OCI-LY1 (cell line): ENCODE measurements around the gene EZH2.

ENCODE experiments used
- H2AFZ ChIP-seq: fragments of 200-600 bp; sonication (generic), shearing (Covaris generic); 2 replicates; pipeline ENCODE4 v1.6.0; 2014; ENCODE audit warnings: antibody characterized with exemption, mild to moderate bottlenecking, low read length
- H3F3A ChIP-seq: fragments of 200-600 bp; sonication (generic), shearing (Covaris generic); 2 replicates; pipeline ENCODE4 v1.6.0; 2014; ENCODE audit warnings: mild to moderate bottlenecking, antibody characterized with exemption, low read length, moderate library complexity; ENCODE audit not compliant: insufficient read depth
- H3K27ac ChIP-seq: fragments of 200-600 bp; sonication (generic); 2 replicates; pipeline ENCODE4 v1.5.1; 2014; ENCODE audit warnings: low read length, mixed run types, mild to moderate bottlenecking, low read depth; ENCODE audit not compliant: poor library complexity, severe bottlenecking
- H3K27me3 ChIP-seq: fragments of 200-600 bp; sonication (generic); 2 replicates; pipeline ENCODE4 v1.6.0; 2014; ENCODE audit warnings: antibody characterized with exemption, mild to moderate bottlenecking, low read length, moderate library complexity; ENCODE audit not compliant: insufficient read depth
- H3K36me3 ChIP-seq: fragments of 200-600 bp; sonication (generic); 2 replicates; pipeline ENCODE4 v1.6.1; 2014; ENCODE audit warnings: mild to moderate bottlenecking, antibody characterized with exemption, low read length, moderate library complexity, mixed read lengths; ENCODE audit not compliant: insufficient read depth
- H3K4me1 ChIP-seq: fragments of 200-600 bp; sonication (generic); 2 replicates; pipeline ENCODE4 v1.5.1; 2014; ENCODE audit warnings: mild to moderate bottlenecking, low read length, moderate library complexity; ENCODE audit not compliant: insufficient read depth, severe bottlenecking
- H3K4me2 ChIP-seq: fragments of 200-600 bp; sonication (generic), shearing (Covaris generic); 2 replicates; pipeline ENCODE4 v1.6.1; 2014; ENCODE audit warnings: low read length
- H3K4me3 ChIP-seq: fragments of 200-600 bp; sonication (generic); 2 replicates; pipeline ENCODE4 v1.5.1; 2014; ENCODE audit warnings: low read length, low read depth, mild to moderate bottlenecking, mixed read lengths; ENCODE audit not compliant: poor library complexity, severe bottlenecking
- H3K79me2 ChIP-seq: fragments of 200-600 bp; shearing (Covaris generic); 2 replicates; pipeline ENCODE4 v1.6.1; 2016; ENCODE audit warnings: mixed run types, low read length, mixed read lengths; ENCODE audit not compliant: insufficient read depth
- H3K9ac ChIP-seq: fragments of 200-600 bp; sonication (generic), shearing (Covaris generic); 2 replicates; pipeline ENCODE4 v1.6.1; 2014; ENCODE audit warnings: mild to moderate bottlenecking, low read length, mixed read lengths
- H3K9me2 ChIP-seq: fragments of 200-600 bp; sonication (generic), shearing (Covaris generic); 2 replicates; pipeline ENCODE4 v1.6.1; 2014; ENCODE audit warnings: low read depth, mild to moderate bottlenecking, low read length, mixed read lengths
- H3K9me3 ChIP-seq: fragments of 200-600 bp; shearing (Covaris generic); 2 replicates; pipeline ENCODE4 v1.6.1; 2014; ENCODE audit warnings: low read length, mixed read lengths
- H4K20me1 ChIP-seq: fragments of 200-600 bp; sonication (generic), shearing (Covaris generic); 2 replicates; pipeline ENCODE4 v1.6.0; 2016; ENCODE audit warnings: mild to moderate bottlenecking, low read length; ENCODE audit not compliant: insufficient read depth
- EZH2 ChIP-seq: fragments of 200-600 bp; sonication (generic), shearing (Covaris generic); IDR thresholded peaks from 2 replicates; pipeline ENCODE4 v1.8.0; 2017; ENCODE audit warnings: borderline replicate concordance, mixed run types, mild to moderate bottlenecking, antibody characterized with exemption, low read length, moderate library complexity, mixed read lengths
- TF ChIP-seq, protein P1 (sequence below): fragments of 200-600 bp; sonication (generic), shearing (Covaris generic); IDR thresholded peaks from 2 replicates; pipeline ENCODE4 v1.5.1; 2017; ENCODE audit warnings: mild to moderate bottlenecking, antibody characterized with exemption, low read length, moderate library complexity, mixed read lengths

The EZH2 gene

DNA sequence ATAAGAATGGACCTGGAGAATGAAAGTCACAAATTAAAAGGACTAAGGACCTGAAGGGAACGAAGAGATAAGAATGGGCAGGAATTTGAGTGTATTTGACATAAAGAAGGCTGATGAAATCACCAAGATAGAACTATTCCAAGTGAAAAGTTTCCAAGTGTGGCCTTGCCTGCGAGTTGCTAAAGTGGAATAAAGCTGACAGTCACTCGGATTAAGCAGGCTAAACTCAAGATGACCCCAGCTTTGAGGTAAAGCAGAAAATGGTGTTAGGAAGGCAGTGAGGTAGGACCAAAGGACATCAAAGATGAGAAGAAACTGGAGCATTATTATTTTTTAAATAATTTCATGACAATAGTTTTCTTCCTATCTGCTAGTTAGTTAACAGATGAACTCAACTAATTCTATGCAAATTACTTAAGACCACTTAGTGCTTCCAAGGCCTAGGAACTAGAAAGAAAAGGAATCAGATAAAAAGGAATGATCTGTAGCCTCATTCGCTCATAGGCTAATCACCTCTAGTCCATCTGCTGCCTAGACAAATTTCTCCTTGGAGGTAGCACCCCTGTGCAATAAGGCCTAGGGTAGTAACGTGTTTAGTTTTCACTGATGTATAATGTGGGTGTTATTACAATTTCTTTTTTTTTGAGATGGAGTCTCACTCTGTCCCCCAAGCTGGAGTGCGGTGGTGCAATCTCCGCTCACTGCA, 34.5 kb downstream of the EZH2 start:
- peaks cover 20% of the 10 kb centered on the region for H3K36me3 ChIP-seq
- no peak overlapping the region for H3K9ac ChIP-seq
- H3K27me3 ChIP-seq: no peaks in the 10 kb centered on the region
- H3K79me2 ChIP-seq: peaks cover 100% of the 10 kb centered on the region
- H3K4me3 ChIP-seq: no peak overlapping the region
- 0 out of 2 replicates have a peak overlapping the region, but pooled peaks have one; percentile 2 for H3K4me2 ChIP-seq
- H2AFZ ChIP-seq: no peak overlapping the region
- H3K9me3 ChIP-seq: no peaks in the 10 kb centered on the region
- peaks cover 5% of the 10 kb centered on the region; the same call in 1 of the 2 replicates for H4K20me1 ChIP-seq
- H3F3A ChIP-seq: no peaks in the 10 kb centered on the region
- H3K4me1 ChIP-seq: peaks cover 79% of the 10 kb centered on the region
- no peak for TF ChIP-seq EZH2
- TF ChIP-seq, protein P1, sequence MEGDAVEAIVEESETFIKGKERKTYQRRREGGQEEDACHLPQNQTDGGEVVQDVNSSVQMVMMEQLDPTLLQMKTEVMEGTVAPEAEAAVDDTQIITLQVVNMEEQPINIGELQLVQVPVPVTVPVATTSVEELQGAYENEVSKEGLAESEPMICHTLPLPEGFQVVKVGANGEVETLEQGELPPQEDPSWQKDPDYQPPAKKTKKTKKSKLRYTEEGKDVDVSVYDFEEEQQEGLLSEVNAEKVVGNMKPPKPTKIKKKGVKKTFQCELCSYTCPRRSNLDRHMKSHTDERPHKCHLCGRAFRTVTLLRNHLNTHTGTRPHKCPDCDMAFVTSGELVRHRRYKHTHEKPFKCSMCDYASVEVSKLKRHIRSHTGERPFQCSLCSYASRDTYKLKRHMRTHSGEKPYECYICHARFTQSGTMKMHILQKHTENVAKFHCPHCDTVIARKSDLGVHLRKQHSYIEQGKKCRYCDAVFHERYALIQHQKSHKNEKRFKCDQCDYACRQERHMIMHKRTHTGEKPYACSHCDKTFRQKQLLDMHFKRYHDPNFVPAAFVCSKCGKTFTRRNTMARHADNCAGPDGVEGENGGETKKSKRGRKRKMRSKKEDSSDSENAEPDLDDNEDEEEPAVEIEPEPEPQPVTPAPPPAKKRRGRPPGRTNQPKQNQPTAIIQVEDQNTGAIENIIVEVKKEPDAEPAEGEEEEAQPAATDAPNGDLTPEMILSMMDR: no peak
- H3K27ac ChIP-seq: no peak overlapping the region
- no peaks in the 10 kb centered on the region for H3K9me2 ChIP-seq

DNA sequence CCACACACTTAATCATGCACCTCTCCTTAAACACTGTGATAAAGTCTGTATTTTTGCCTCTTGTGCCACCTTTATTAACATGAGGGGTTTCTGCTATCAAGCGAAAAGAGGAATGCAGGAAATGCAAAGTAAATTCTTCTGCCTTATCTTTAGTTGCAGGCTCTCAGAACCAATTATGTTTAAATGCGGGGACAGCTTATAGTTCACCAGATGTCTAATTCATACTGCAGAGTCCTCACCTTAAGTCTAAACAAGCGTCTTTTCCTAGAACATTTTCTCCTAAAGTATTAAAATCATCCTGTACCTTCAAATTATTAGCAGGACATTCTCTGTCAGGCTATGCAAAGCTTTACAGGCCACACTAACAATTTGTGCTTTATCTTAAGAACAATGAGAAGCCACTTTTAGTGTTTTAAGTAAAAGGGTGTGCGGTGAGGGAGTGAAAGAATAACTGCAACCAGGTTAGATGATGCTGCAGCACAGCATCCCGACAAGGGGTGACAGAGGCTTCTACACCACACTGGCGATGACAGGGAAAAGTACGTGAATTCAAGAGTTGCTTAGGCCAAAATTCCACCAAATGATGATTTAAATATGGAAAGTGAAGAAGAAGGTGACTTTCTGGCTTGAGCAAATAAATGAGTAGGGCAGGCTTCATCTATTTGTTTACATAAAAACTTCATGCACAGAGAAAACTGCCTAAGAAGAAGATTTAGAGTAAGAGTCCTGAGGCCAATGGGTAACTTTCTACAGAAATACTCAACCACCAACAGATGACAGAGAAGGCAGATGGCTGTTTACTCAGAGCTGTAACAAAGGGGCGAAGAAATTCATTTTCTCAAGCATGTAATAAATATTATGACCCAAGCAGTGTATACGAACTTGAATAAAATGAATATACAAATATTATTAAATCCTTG, 36.0 kb downstream of the EZH2 start:
- H3K9me3 ChIP-seq: no peaks in the 10 kb centered on the region
- H3K36me3 ChIP-seq: peaks cover 29% of the 10 kb centered on the region
- H3K27me3 ChIP-seq: no peaks in the 10 kb centered on the region
- H3F3A ChIP-seq: no peaks in the 10 kb centered on the region
- H3K79me2 ChIP-seq: peaks cover 97% of the 10 kb centered on the region
- TF ChIP-seq, protein P1: no peak
- no peak for TF ChIP-seq EZH2
- no peak overlapping the region for H3K9ac ChIP-seq
- no peaks in the 10 kb centered on the region for H3K9me2 ChIP-seq
- peaks cover 65% of the 10 kb centered on the region for H3K4me1 ChIP-seq
- H2AFZ ChIP-seq: no peak overlapping the region
- H3K4me3 ChIP-seq: no peak overlapping the region
- no peak overlapping the region for H3K27ac ChIP-seq
- H3K4me2 ChIP-seq: peak overlapping the region; percentile 2; the same call in 1 of the 2 replicates
- H4K20me1 ChIP-seq: peaks cover 5% of the 10 kb centered on the region; the same call in 1 of the 2 replicates

DNA sequence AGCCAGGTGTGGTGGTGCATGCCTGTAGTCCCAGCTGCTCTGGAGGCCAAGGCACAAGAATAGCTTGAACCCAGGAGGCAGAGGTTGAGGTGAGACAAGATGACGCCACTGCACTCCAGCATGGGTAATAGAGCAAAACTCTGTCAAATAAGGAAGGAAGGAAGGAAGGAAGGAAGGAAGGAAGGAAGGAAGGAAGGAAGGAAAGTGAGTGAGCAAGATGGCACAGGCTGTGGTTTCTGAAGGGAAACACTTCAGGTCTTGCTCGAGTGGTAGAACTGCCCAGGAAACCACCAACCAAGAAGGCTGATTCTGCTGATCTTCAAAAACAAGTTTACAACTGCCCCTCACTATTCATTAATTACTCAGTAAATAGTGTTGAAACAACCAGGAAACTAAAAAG, 45.2 kb downstream of the EZH2 start:
- no peaks in the 10 kb centered on the region for H3K9me3 ChIP-seq
- no peaks in the 10 kb centered on the region for H3F3A ChIP-seq
- H3K27ac ChIP-seq: no peak overlapping the region
- TF ChIP-seq, protein P1: no peak
- no peak for TF ChIP-seq EZH2
- no peaks in the 10 kb centered on the region for H3K27me3 ChIP-seq
- H3K79me2 ChIP-seq: peaks cover 81% of the 10 kb centered on the region
- no peaks in the 10 kb centered on the region for H4K20me1 ChIP-seq
- no peak overlapping the region for H3K9ac ChIP-seq
- H3K9me2 ChIP-seq: no peaks in the 10 kb centered on the region
- peaks cover 2% of the 10 kb centered on the region for H3K4me1 ChIP-seq
- H2AFZ ChIP-seq: no peak overlapping the region
- H3K4me3 ChIP-seq: no peak overlapping the region
- H3K4me2 ChIP-seq: no peak overlapping the region
- H3K36me3 ChIP-seq: peaks cover 75% of the 10 kb centered on the region
